H9 (cell line): ENCODE data around the gene TRIB2. TPM values are rescaled to one million over a fixed set of nuclear protein-coding genes. Genes with fewer than 3 reads are reported as not detected.

Experiments
- DNase-seq: peaks from one replicate; pipeline ENCODE4 v3.0.0-alpha.2; 2017
- H2AFZ ChIP-seq: one replicate; pipeline ENCODE4 v1.6.1; 2013; ENCODE audit warnings: mild to moderate bottlenecking, low read length, control low read depth, moderate library complexity
- H2AK5ac ChIP-seq: 2 replicates; pipeline ENCODE4 v1.6.1; 2013; ENCODE audit warnings: low read length, control low read depth, mixed read lengths; ENCODE audit not compliant: insufficient read length
- H2BK120ac ChIP-seq: one replicate; pipeline ENCODE4 v1.6.1; 2013; ENCODE audit warnings: low read depth, mild to moderate bottlenecking, low read length, control low read depth, inconsistent platforms; ENCODE audit not compliant: poor library complexity, severe bottlenecking
- H2BK12ac ChIP-seq: 2 replicates; pipeline ENCODE4 v1.6.1; 2013; ENCODE audit warnings: low read length, control low read depth, mixed read lengths, low read depth; ENCODE audit not compliant: insufficient read length
- H2BK15ac ChIP-seq: 2 replicates; pipeline ENCODE4 v1.6.1; 2013; ENCODE audit warnings: low read depth, low read length, control low read depth
- H2BK20ac ChIP-seq: one replicate; pipeline ENCODE4 v1.6.1; 2013; ENCODE audit warnings: low read depth, mild to moderate bottlenecking, low read length, control low read depth, inconsistent platforms; ENCODE audit not compliant: poor library complexity, severe bottlenecking
- H2BK5ac ChIP-seq: 2 replicates; pipeline ENCODE4 v1.6.1; 2013; ENCODE audit warnings: low read length, control low read depth, mixed read lengths; ENCODE audit not compliant: insufficient read length
- H3K14ac ChIP-seq: 2 replicates; pipeline ENCODE4 v1.6.1; 2013; ENCODE audit warnings: low read length, control low read depth; ENCODE audit not compliant: insufficient read depth
- H3K18ac ChIP-seq: 2 replicates; pipeline ENCODE4 v1.6.1; 2013; ENCODE audit warnings: low read depth, mild to moderate bottlenecking, mixed read lengths, low read length, control low read depth; ENCODE audit not compliant: insufficient read length
- H3K23ac ChIP-seq: 2 replicates; pipeline ENCODE4 v1.6.1; 2013; ENCODE audit warnings: low read length, control low read depth, mixed read lengths, low read depth; ENCODE audit not compliant: insufficient read length
- H3K23me2 ChIP-seq: 2 replicates; pipeline ENCODE4 v1.6.1; 2013; ENCODE audit warnings: low read depth, mild to moderate bottlenecking, mixed read lengths, low read length, control low read depth; ENCODE audit not compliant: insufficient read length, poor library complexity, severe bottlenecking
- H3K27ac ChIP-seq: 2 replicates; pipeline ENCODE4 v1.5.1; 2013; ENCODE audit warnings: low read length, control low read depth, mixed read lengths, low read depth; ENCODE audit not compliant: insufficient read length
- H3K27me3 ChIP-seq: 2 replicates; pipeline ENCODE4 v1.6.1; 2013; ENCODE audit warnings: low read length, control low read depth, inconsistent platforms; ENCODE audit not compliant: insufficient read depth
- H3K4ac ChIP-seq: 2 replicates; pipeline ENCODE4 v1.6.1; 2013; ENCODE audit warnings: low read depth, mild to moderate bottlenecking, control low read depth, inconsistent platforms, low read length, moderate library complexity
- H3K4me1 ChIP-seq: 2 replicates; pipeline ENCODE4 v1.6.1; 2013; ENCODE audit warnings: low read length, control low read depth, inconsistent platforms; ENCODE audit not compliant: insufficient read depth
- H3K4me2 ChIP-seq: 2 replicates; pipeline ENCODE4 v1.6.1; 2013; ENCODE audit warnings: low read length, control low read depth, mixed read lengths; ENCODE audit not compliant: insufficient read length, insufficient read depth
- H3K56ac ChIP-seq: 2 replicates; pipeline ENCODE4 v1.6.1; 2013; ENCODE audit warnings: low read depth, mild to moderate bottlenecking, mixed read lengths, low read length, control low read depth; ENCODE audit not compliant: insufficient read length
- H3K79me1 ChIP-seq: 2 replicates; pipeline ENCODE4 v1.6.1; 2013; ENCODE audit warnings: low read depth, mild to moderate bottlenecking, moderate library complexity, low read length, control low read depth, inconsistent platforms; ENCODE audit not compliant: insufficient read depth, poor library complexity, severe bottlenecking
- H3K79me2 ChIP-seq: 2 replicates; pipeline ENCODE4 v1.6.1; 2013; ENCODE audit warnings: low read length, control low read depth, inconsistent platforms; ENCODE audit not compliant: insufficient read depth
- H3K9ac ChIP-seq: 2 replicates; pipeline ENCODE4 v1.6.1; 2013; ENCODE audit warnings: low read length, control low read depth, mixed read lengths; ENCODE audit not compliant: insufficient read length; ENCODE audit errors: extremely low read depth
- H3K9me3 ChIP-seq: one replicate; pipeline ENCODE4 v1.6.1; 2013; ENCODE audit warnings: low read depth, low read length, inconsistent platforms; ENCODE audit not compliant: control insufficient read depth
- H3T11ph ChIP-seq: one replicate; pipeline ENCODE4 v1.6.1; 2013; ENCODE audit warnings: mild to moderate bottlenecking, low read length, control low read depth, inconsistent platforms
- H4K20me1 ChIP-seq: one replicate; pipeline ENCODE4 v1.6.1; 2013; ENCODE audit not compliant: control insufficient read depth, insufficient read length, insufficient read depth
- H4K5ac ChIP-seq: 2 replicates; pipeline ENCODE4 v1.6.1; 2013; ENCODE audit warnings: low read depth, mild to moderate bottlenecking, mixed read lengths, low read length, control low read depth; ENCODE audit not compliant: insufficient read length
- H4K8ac ChIP-seq: replicated peaks from 2 replicates; pipeline ENCODE4 v1.6.1; 2013; ENCODE audit warnings: low read length, control low read depth, mixed read lengths, low read depth; ENCODE audit not compliant: insufficient read length
- H4K91ac ChIP-seq: 2 replicates; pipeline ENCODE4 v1.6.1; 2013; ENCODE audit warnings: low read depth, mild to moderate bottlenecking, moderate library complexity, mixed read lengths, low read length, control low read depth; ENCODE audit not compliant: insufficient read length
- H3K27ac Mint-ChIP-seq, 3 experiments: 2 replicates in 2 of 3; 3 replicates in 1 of 3; pipeline ENCODE4 v1.8.0; 2020 to 2021; ENCODE audit warnings: mixed read lengths in 3 of 3, mild to moderate bottlenecking in 1 of 3, moderate library complexity in 1 of 3
- H3K27me3 Mint-ChIP-seq: 2 replicates; pipeline ENCODE4 v1.8.0; 2021; ENCODE audit warnings: low read depth, mild to moderate bottlenecking, moderate library complexity, mixed read lengths
- H3K36me3 Mint-ChIP-seq, 3 experiments: 2 replicates in 2 of 3; 3 replicates in 1 of 3; pipeline ENCODE4 v1.8.0; 2020 to 2021; ENCODE audit warnings: low read depth in 3 of 3, mixed read lengths in 3 of 3; ENCODE audit not compliant: insufficient read depth in 1 of 3
- H3K4me1 Mint-ChIP-seq, 2 experiments: 2 replicates each; pipeline ENCODE4 v1.8.0; 2020; ENCODE audit warnings: mixed read lengths in 2 of 2
- H3K4me3 Mint-ChIP-seq, 2 experiments: 2 replicates in 1 of 2; 3 replicates in 1 of 2; pipeline ENCODE4 v1.8.0; 2020 to 2021; ENCODE audit warnings: mild to moderate bottlenecking in 2 of 2, mixed read lengths in 2 of 2, moderate library complexity in 1 of 2
- H3K9me3 Mint-ChIP-seq, 2 experiments: 2 replicates in 1 of 2; 3 replicates in 1 of 2; pipeline ENCODE4 v1.8.0; 2020; ENCODE audit warnings: mild to moderate bottlenecking in 2 of 2, mixed read lengths in 2 of 2, moderate library complexity in 1 of 2
- CTCF ChIP-seq: fragments of 200-600 bp; sonication (generic); conservative IDR thresholded peaks from 3 replicates; pipeline ENCODE4 v1.8.0; 2021; ENCODE audit warnings: antibody characterized with exemption, mild to moderate bottlenecking
- WGBS: extraction: QIAGEN DNeasy Blood & Tissue Kit; methylation state at CpG from one replicate; pipeline ENCODE4 v1.1.7; 2013; ENCODE audit warnings: missing lambda C conversion rate, low lambda C conversion rate, mixed read lengths; ENCODE audit not compliant: insufficient read length; ENCODE audit errors: extremely low coverage; 5-methylcytosine and 5-hydroxymethylcytosine counted together
- total RNA-seq: library from RNA; stranded (reverse); gene quantifications from 2 replicates; pipeline ENCODE4 v1.2.1, GENCODE V29; 2021

The TRIB2 gene
- total RNA-seq, 1 experiment from 2014 or later: 41.9 TPM

GRCh38 chr2:12685145-12685544 lies 31.6 kb upstream of the TRIB2 start:
- DNase-seq: no peak
- Mint-ChIP-seq H3K27me3 (no peaks in the 10 kb centered on the region; the same call in 1 of the 2 replicates), H3K27ac (peak overlapping the region in 2 of 3 experiments; percentile 25 to 66; a peak in 3 of 7 replicates), H3K4me3 (no peak overlapping the region), H3K9me3 (peaks cover 7 to 16% of the 10 kb centered on the region in 2 experiments), H3K4me1 (peaks cover 28 to 29% of the 10 kb centered on the region in 2 experiments), H3K36me3 (peaks cover 3 to 9% (median 6%) of the 10 kb centered on the region in 3 experiments; a peak in 5 of 7 replicates)
- H3K18ac ChIP-seq: peak overlapping the region; percentile 38
- H4K20me1 ChIP-seq: no peaks in the 10 kb centered on the region
- H2BK15ac ChIP-seq: no peak overlapping the region
- H2BK20ac ChIP-seq: no peak overlapping the region
- H3K14ac ChIP-seq: peak overlapping the region; percentile 13; the same call in 1 of the 2 replicates
- H3K27ac ChIP-seq: no peak overlapping the region
- H4K91ac ChIP-seq: no peak overlapping the region
- no CpG with 5 or more reads among the region's 3 CpGs for WGBS
- no peak overlapping the region for H3K4ac ChIP-seq
- no peaks in the 10 kb centered on the region for H3K23me2 ChIP-seq
- no peak overlapping the region for H2BK5ac ChIP-seq
- H3T11ph ChIP-seq: no peak overlapping the region
- H3K23ac ChIP-seq: no peak overlapping the region
- H3K56ac ChIP-seq: no peak overlapping the region
- H3K79me1 ChIP-seq: no peaks in the 10 kb centered on the region
- no peaks in the 10 kb centered on the region for H3K79me2 ChIP-seq
- no peak overlapping the region for H2BK12ac ChIP-seq
- no peak overlapping the region for H4K8ac ChIP-seq
- no peak overlapping the region for H3K4me2 ChIP-seq
- H3K9ac ChIP-seq: no peak overlapping the region
- H2BK120ac ChIP-seq: no peak overlapping the region
- H3K9me3 ChIP-seq: no peaks in the 10 kb centered on the region
- no peak overlapping the region for H2AK5ac ChIP-seq
- peaks cover 12% of the 10 kb centered on the region; the same call in 1 of the 2 replicates for H3K4me1 ChIP-seq
- H2AFZ ChIP-seq: no peak overlapping the region
- no peak for TF ChIP-seq CTCF
- H4K5ac ChIP-seq: no peak overlapping the region
- no peaks in the 10 kb centered on the region for H3K27me3 ChIP-seq
